HepG2 (cell line): Measurements from ENCODE around the gene LYPD1. TPM values are rescaled to one million over a fixed set of nuclear protein-coding genes. Genes with fewer than 3 reads are reported as not detected.
"Not testable (repeated sequence)": the region's sequence is repeated elsewhere in the genome, so short reads cannot be mapped to it uniquely, and the experiment has no call there.

Experiments
- ATAC-seq: fragments of 200-7000 bp; cut with Tn5 transposase; 3 replicates; pipeline ENCODE4 v1.9.1; 2020; ENCODE audit warnings: mild to moderate bottlenecking, moderate library complexity
- BruUV-seq: library from RNA; stranded (reverse); fragments of 400-500 nt; replicated peaks from 2 replicates; lab custom pipeline; 2021; lab: Mats Ljungman, UMichigan
- CTCF ChIA-PET: fragments of 300-600 bp; formaldehyde crosslinking; extraction: SDS; loops from one replicate; lab custom pipeline; 2021; ENCODE audit warnings: low total read pairs, inconsistent platforms, low intra/inter-chr PET ratio; lab: Yijun Ruan, JAX
- POLR2A ChIA-PET: fragments of 350-600 bp; sonication (Branson Sonifier 250); formaldehyde crosslinking; loops from one replicate; lab custom pipeline; 2020; ENCODE audit warnings: antibody characterized with exemption, inconsistent platforms; lab: Yijun Ruan, JAX
- DNase-seq: peaks from one replicate; pipeline ENCODE4 v3.0.0-alpha.2; 2015; ENCODE audit warnings: low spot score
- FAIRE-seq: peaks from 3 replicates; lab custom pipeline; 2011; peaks lifted over from hg19 to GRCh38; lab: Jason Lieb, UNC
- H2AFZ ChIP-seq: one replicate; pipeline ENCODE4 v1.6.1; 2011; ENCODE audit warnings: low read length, inconsistent platforms
- H3K27ac ChIP-seq: fragments of 300-600 bp; 3 replicates; pipeline ENCODE4 v1.8.0; 2011; ENCODE audit warnings: mixed run types, mild to moderate bottlenecking, mixed read lengths, low read length, inconsistent platforms; ENCODE audit not compliant: insufficient read depth; ENCODE audit errors: extremely low read length
- H3K27me3 ChIP-seq, 2 experiments: fragments of 200-600 bp in 1 of 2; 2 replicates in 1 of 2; 3 replicates in 1 of 2; pipeline versions ENCODE4 v1.6.0 to v1.8.0; 2011; ENCODE audit warnings: low read length in 2 of 2, mild to moderate bottlenecking in 2 of 2, moderate library complexity in 2 of 2, inconsistent platforms in 1 of 2; ENCODE audit not compliant: insufficient read depth in 2 of 2, control insufficient read depth in 1 of 2
- H3K36me3 ChIP-seq, 2 experiments: fragments of 200-600 bp in 1 of 2; replicated peaks in 1 of 2; 2 replicates in 1 of 2; 3 replicates in 1 of 2; pipeline versions ENCODE4 v1.5.1 to v1.8.0; 2011; ENCODE audit warnings: low read length in 2 of 2, inconsistent platforms in 1 of 2; ENCODE audit not compliant: insufficient read depth in 2 of 2, control insufficient read depth in 1 of 2
- H3K4me1 ChIP-seq: 2 replicates; pipeline ENCODE4 v1.5.1; 2012; ENCODE audit warnings: low read length, inconsistent platforms; ENCODE audit not compliant: insufficient read depth
- H3K4me2 ChIP-seq: 2 replicates; pipeline ENCODE4 v1.6.0; 2011; ENCODE audit warnings: low read depth, low read length, inconsistent platforms
- H3K4me3 ChIP-seq, 3 experiments: fragments of 200-600 bp in 1 of 3; sonication (generic), shearing (Covaris generic) in 1 of 3; replicated peaks in 1 of 3; 2 replicates each; pipeline ENCODE4 v1.5.1; 2011 to 2016; ENCODE audit warnings: low read length in 3 of 3, inconsistent platforms in 2 of 3, low read depth in 2 of 3, mild to moderate bottlenecking in 2 of 3, control low read depth in 1 of 3, mixed read lengths in 1 of 3; ENCODE audit not compliant: insufficient read depth in 1 of 3
- H3K79me2 ChIP-seq: one replicate; pipeline ENCODE4 v1.6.1; 2011; ENCODE audit warnings: low read length, inconsistent platforms; ENCODE audit not compliant: insufficient read depth
- H3K9ac ChIP-seq: 2 replicates; pipeline ENCODE4 v1.6.0; 2011; ENCODE audit warnings: mild to moderate bottlenecking, low read depth, low read length, inconsistent platforms; ENCODE audit not compliant: insufficient read depth
- H3K9me3 ChIP-seq: 2 replicates; pipeline ENCODE4 v1.5.1; 2012; ENCODE audit warnings: mild to moderate bottlenecking, low read length
- H4K20me1 ChIP-seq: 2 replicates; pipeline ENCODE4 v1.6.0; 2011; ENCODE audit warnings: inconsistent platforms, mild to moderate bottlenecking, low read length, moderate library complexity; ENCODE audit not compliant: insufficient read depth
- FIP1L1 ChIP-seq: fragments of 200-400 bp; formaldehyde crosslinking; IDR thresholded peaks from 2 replicates; pipeline ENCODE4 v1.6.1; 2018; ENCODE audit warnings: low read depth, mild to moderate bottlenecking, low read length, moderate library complexity, borderline replicate concordance; ENCODE audit not compliant: insufficient read depth
- HOXA9 ChIP-seq: sonication (generic); formaldehyde crosslinking; IDR thresholded peaks from 2 replicates; pipeline ENCODE4 v1.8.1; 2022; ENCODE audit warnings: missing genetic modification reagents, mild to moderate bottlenecking, moderate library complexity, borderline replicate concordance
- MED8 ChIP-seq: sonication (generic); formaldehyde crosslinking; IDR thresholded peaks from 2 replicates; pipeline ENCODE4 v1.8.1; 2023; ENCODE audit warnings: mild to moderate bottlenecking, missing genetic modification reagents; ENCODE audit not compliant: insufficient replicate concordance
- PPARG ChIP-seq: conservative IDR thresholded peaks from 2 replicates; pipeline ENCODE4 v1.6.1; 2016; ENCODE audit warnings: missing biosample characterization, missing genetic modification reagents
- ZBTB3 ChIP-seq: sonication (generic); formaldehyde crosslinking; IDR thresholded peaks from 2 replicates; pipeline ENCODE4 v1.4.0; 2020; ENCODE audit warnings: low read depth, mild to moderate bottlenecking, moderate library complexity, missing genetic modification reagents, borderline replicate concordance
- ZNF253 ChIP-seq: sonication (generic); formaldehyde crosslinking; IDR thresholded peaks from 2 replicates; pipeline ENCODE4 v1.8.0; 2022; ENCODE audit warnings: mild to moderate bottlenecking, missing genetic modification reagents, borderline replicate concordance
- ZNF350 ChIP-seq: sonication (generic); formaldehyde crosslinking; IDR thresholded peaks from 2 replicates; pipeline ENCODE4 v1.4.0; 2020; ENCODE audit warnings: mild to moderate bottlenecking, low read depth, missing genetic modification reagents, borderline replicate concordance
- ZNF451 ChIP-seq: sonication (generic); formaldehyde crosslinking; IDR thresholded peaks from 2 replicates; pipeline ENCODE4 v1.5.0; 2020; ENCODE audit warnings: mild to moderate bottlenecking, missing genetic modification reagents
- ZNF678 ChIP-seq: sonication (generic); formaldehyde crosslinking; IDR thresholded peaks from 2 replicates; pipeline ENCODE4 v1.4.0; 2020; ENCODE audit warnings: mild to moderate bottlenecking, missing genetic modification reagents
- WGBS: methylation state at CpG from one replicate; pipeline ENCODE4 v1.1.6; 2017; ENCODE audit warnings: low lambda C conversion rate; 5-methylcytosine and 5-hydroxymethylcytosine counted together
- in situ Hi-C: cut with HindIII; loops from 2 replicates; pipeline ENCODE4 v1.10.0; 2017; ENCODE audit warnings: low pct_unique_long_range_greater_than_20kb; ENCODE audit not compliant: extremely low pct_ligation_motif_present
- intact Hi-C: fragments of 100-400 bp; cut with micrococcal nuclease; formaldehyde crosslinking; loops from one replicate; pipeline ENCODE4 v1.10.0; 2022; ENCODE audit not compliant: unreplicated experiment
- polyA plus RNA-seq, 8 experiments: library from polyadenylated mRNA; depleted of rRNA in 3 of 8; stranded (reverse) in 7 of 8; unstranded in 1 of 8; fragments of >200 nt; fragmentation: Illumina TruSeq in 4 of 8; extraction: Trizol in 4 of 8; gene quantifications; 2 replicates each; pipeline versions ENCODE4 v1.2.1 to v1.2.3, GENCODE V29; 2011 to 2016; ENCODE audit warnings: low read depth in 4 of 8, missing spikeins in 1 of 8, mixed read lengths in 1 of 8; ENCODE audit not compliant: insufficient read depth in 1 of 8
- total RNA-seq, 5 experiments: library from RNA; depleted of rRNA; stranded (reverse); fragments of >200 nt; fragmentation: Illumina TruSeq; extraction: Trizol; gene quantifications; 2 replicates each; pipeline ENCODE4 v1.2.3, GENCODE V29; 2016; ENCODE audit warnings: low read depth in 1 of 5
- TF ChIP-seq, protein P1 (sequence below): sonication (generic); formaldehyde crosslinking; IDR thresholded peaks from 2 replicates; pipeline ENCODE4 v1.4.0; 2020; ENCODE audit warnings: missing genetic modification reagents

Gene LYPD1
- total and polyA plus RNA-seq, 2 of the 13 experiments (the other 11 are each of a cell fraction or from before 2014, with no cell fraction given), result not detected

DNA sequence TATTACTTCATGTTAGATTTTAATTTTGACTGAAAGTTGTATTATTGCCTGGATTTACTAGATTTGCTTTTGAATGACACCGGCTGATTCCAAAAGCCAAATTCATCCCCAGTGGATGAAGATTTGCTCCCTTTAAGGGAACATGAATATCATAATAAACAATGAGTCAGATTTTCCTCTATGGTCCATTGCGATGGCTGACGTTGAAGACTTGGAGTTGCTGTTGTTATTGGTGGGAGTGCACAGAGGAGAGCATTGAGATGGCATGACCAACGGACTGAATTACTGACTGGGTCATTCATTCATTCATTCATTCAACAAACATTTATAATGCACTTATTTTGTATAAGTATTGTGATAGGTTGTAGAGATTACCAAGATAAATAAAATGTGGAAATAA, 33.4 kb upstream of the LYPD1 start (continued):
- TF ChIP-seq, protein P1, sequence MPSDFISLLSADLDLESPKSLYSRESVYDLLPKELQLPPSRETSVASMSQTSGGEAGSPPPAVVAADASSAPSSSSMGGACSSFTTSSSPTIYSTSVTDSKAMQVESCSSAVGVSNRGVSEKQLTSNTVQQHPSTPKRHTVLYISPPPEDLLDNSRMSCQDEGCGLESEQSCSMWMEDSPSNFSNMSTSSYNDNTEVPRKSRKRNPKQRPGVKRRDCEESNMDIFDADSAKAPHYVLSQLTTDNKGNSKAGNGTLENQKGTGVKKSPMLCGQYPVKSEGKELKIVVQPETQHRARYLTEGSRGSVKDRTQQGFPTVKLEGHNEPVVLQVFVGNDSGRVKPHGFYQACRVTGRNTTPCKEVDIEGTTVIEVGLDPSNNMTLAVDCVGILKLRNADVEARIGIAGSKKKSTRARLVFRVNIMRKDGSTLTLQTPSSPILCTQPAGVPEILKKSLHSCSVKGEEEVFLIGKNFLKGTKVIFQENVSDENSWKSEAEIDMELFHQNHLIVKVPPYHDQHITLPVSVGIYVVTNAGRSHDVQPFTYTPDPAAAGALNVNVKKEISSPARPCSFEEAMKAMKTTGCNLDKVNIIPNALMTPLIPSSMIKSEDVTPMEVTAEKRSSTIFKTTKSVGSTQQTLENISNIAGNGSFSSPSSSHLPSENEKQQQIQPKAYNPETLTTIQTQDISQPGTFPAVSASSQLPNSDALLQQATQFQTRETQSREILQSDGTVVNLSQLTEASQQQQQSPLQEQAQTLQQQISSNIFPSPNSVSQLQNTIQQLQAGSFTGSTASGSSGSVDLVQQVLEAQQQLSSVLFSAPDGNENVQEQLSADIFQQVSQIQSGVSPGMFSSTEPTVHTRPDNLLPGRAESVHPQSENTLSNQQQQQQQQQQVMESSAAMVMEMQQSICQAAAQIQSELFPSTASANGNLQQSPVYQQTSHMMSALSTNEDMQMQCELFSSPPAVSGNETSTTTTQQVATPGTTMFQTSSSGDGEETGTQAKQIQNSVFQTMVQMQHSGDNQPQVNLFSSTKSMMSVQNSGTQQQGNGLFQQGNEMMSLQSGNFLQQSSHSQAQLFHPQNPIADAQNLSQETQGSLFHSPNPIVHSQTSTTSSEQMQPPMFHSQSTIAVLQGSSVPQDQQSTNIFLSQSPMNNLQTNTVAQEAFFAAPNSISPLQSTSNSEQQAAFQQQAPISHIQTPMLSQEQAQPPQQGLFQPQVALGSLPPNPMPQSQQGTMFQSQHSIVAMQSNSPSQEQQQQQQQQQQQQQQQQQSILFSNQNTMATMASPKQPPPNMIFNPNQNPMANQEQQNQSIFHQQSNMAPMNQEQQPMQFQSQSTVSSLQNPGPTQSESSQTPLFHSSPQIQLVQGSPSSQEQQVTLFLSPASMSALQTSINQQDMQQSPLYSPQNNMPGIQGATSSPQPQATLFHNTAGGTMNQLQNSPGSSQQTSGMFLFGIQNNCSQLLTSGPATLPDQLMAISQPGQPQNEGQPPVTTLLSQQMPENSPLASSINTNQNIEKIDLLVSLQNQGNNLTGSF, result no peak
- TF ChIP-seq ZNF451 (CRISPR knock-in tag), result no peak

DNA sequence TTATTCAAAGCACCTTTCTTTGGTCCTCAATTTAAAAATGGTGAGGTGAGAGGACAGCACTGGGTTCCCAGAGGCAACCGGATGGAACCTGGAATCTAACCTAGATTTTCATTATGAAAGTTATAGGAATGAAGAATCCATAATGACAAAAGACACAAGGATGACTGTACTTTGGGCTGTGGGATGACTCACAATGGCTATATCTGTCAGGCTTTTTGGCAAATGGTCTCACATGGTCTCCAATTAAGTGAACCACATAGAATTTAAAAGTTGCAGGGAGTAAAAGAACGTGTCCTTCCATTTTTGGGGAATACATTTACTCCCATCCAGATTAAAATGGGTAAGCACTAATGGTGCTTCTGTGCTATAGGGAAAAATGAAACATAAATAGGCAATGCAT, 31.8 kb upstream of the LYPD1 start:
- no peak overlapping the region for H2AFZ ChIP-seq
- POLR2A ChIA-PET, result no interaction called here
- no peaks in the 10 kb centered on the region for H3K27me3 ChIP-seq
- in situ Hi-C loops (no loop called here), intact Hi-C loops (no loop called here)
- H3K9me3 ChIP-seq, result 0 out of 2 replicates have a peak, but pooled peaks cover 6% of the 10 kb centered on the region
- H3K4me3 ChIP-seq, result no peak overlapping the region
- no peak overlapping the region for H3K9ac ChIP-seq
- DNase-seq, result no peak
- no peak for TF ChIP-seq MED8 (CRISPR knock-in tag)
- no peak for TF ChIP-seq ZNF678 (CRISPR knock-in tag)
- no peak for TF ChIP-seq ZBTB3
- TF ChIP-seq HOXA9 (CRISPR knock-in tag), result no peak
- no peak for TF ChIP-seq ZNF350
- TF ChIP-seq FIP1L1, result no peak
- no peak for TF ChIP-seq PPARG (CRISPR knock-in tag)
- no peak for TF ChIP-seq ZNF253 (CRISPR knock-in tag)
- TF ChIP-seq, all 625 proteins: peak for 0
- CTCF ChIA-PET, result no interaction called here
- Histone ChIP-seq H3K36me3 (no peaks in the 10 kb centered on the region), H3K27ac (no peak overlapping the region), H4K20me1 (no peaks in the 10 kb centered on the region), H3K79me2 (no peaks in the 10 kb centered on the region), H3K4me2 (no peak overlapping the region), H3K4me1 (no peaks in the 10 kb centered on the region)
- no peak for FAIRE-seq
- no peak for ATAC-seq
- BruUV-seq, result no TSS peak
- WGBS, result 13% methylated on average over 2 of the region's 2 CpGs

DNA sequence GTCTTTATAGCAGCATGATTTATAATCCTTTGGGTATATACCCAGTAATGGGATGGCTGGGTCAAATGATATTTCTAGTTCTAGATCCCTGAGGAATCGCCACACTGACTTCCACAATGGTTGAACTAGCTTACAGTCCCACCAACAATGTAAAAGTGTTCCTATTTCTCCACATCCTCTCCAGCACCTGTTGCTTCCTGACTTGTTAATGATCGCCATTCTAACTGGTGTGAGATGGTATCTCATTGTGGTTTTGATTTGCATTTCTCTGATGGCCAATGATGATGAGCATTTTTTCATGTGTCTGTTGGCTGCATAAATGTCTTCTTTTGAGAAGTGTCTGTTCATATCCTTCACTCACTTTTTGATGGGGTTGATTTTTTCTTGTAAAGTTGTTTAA, 29.8 kb upstream of the LYPD1 start:
- H3K9ac ChIP-seq, CTCF ChIA-PET, DNase-seq, intact Hi-C loops, H3K4me1 ChIP-seq, BruUV-seq, H3K27ac ChIP-seq, H3K4me2 ChIP-seq, FAIRE-seq, ATAC-seq, H3K79me2 ChIP-seq, H3K9me3 ChIP-seq, in situ Hi-C loops, POLR2A ChIA-PET, H4K20me1 ChIP-seq, H2AFZ ChIP-seq, H3K36me3 ChIP-seq, H3K27me3 ChIP-seq, H3K4me3 ChIP-seq: not testable (repeated sequence)
- 37% methylated on average over 2 of the region's 2 CpGs for WGBS
